ENCODE measurements around the gene RHBDF2.

GRCh38 chr17:76474894-76475293, 26.3 kb downstream of the RHBDF2 start:
- TF ChIP-seq POLR2A (IDR thresholded peaks at IDR 0.05), result no peak
- no peak for TF ChIP-seq CTCF (IDR thresholded peaks at IDR 0.05)

Data from testis (tissue), 2 donors.